SK-N-SH (cell line): ENCODE results near the gene CTCFL. TPM values are rescaled to one million over a fixed set of nuclear protein-coding genes. Genes with fewer than 3 reads are reported as not detected.

Experiments
- CTCF ChIA-PET: fragments of 300-600, 350-600 bp; formaldehyde crosslinking; extraction: SDS; loops from one replicate; lab custom pipeline; 2021; lab: Yijun Ruan, JAX
- POLR2A ChIA-PET: fragments of 350-600 bp; sonication (Branson Sonifier 250); formaldehyde crosslinking; extraction: SDS; loops from one replicate; lab custom pipeline; 2020; ENCODE audit warnings: antibody characterized with exemption, inconsistent platforms; lab: Yijun Ruan, JAX
- DNase-seq: peaks from one replicate; pipeline ENCODE4 v3.0.0; 2012
- H2AFZ ChIP-seq: fragments of 200-600 bp; sonication (generic); 2 replicates; pipeline ENCODE4 v1.8.1; 2016; ENCODE audit warnings: antibody characterized with exemption, mild to moderate bottlenecking, low read depth
- H3F3A ChIP-seq: fragments of 200-600 bp; sonication (generic); replicated peaks from 2 replicates; pipeline ENCODE3; 2016; ENCODE audit warnings: antibody characterized with exemption, mild to moderate bottlenecking; ENCODE audit not compliant: insufficient read depth
- H3K27ac ChIP-seq, 2 experiments: fragments of 200-500 bp in 1 of 2; fragments of 200-600 bp in 1 of 2; sonication (Bioruptor generic) in 1 of 2; sonication (generic), shearing (Covaris generic) in 1 of 2; 2 replicates each; pipeline versions ENCODE4 v1.5.1 to v1.6.1; 2014 to 2016; ENCODE audit warnings: low read depth in 2 of 2, inconsistent platforms in 1 of 2, low read length in 1 of 2, mild to moderate bottlenecking in 1 of 2, mixed read lengths in 1 of 2
- H3K27me3 ChIP-seq: fragments of 200-600 bp; sonication (generic), shearing (Covaris generic); 2 replicates; pipeline ENCODE4 v1.6.1; 2016; ENCODE audit warnings: mixed run types; ENCODE audit not compliant: insufficient read depth
- H3K36me3 ChIP-seq, 2 experiments: fragments of 200-500 bp in 1 of 2; fragments of 200-600 bp in 1 of 2; sonication (Bioruptor generic) in 1 of 2; sonication (generic) in 1 of 2; replicated peaks in 1 of 2; 2 replicates each; pipeline versions ENCODE3 to v1.5.1; 2014 to 2016; ENCODE audit warnings: low read length in 1 of 2, mild to moderate bottlenecking in 1 of 2; ENCODE audit not compliant: insufficient read depth in 2 of 2, control insufficient read depth in 1 of 2
- H3K4me1 ChIP-seq, 2 experiments: fragments of 200-500 bp in 1 of 2; fragments of 200-600 bp in 1 of 2; sonication (Bioruptor generic) in 1 of 2; sonication (generic), shearing (Covaris generic) in 1 of 2; 2 replicates each; pipeline versions ENCODE4 v1.5.1 to v1.6.1; 2014 to 2016; ENCODE audit warnings: low read depth in 1 of 2, low read length in 1 of 2, mixed run types in 1 of 2; ENCODE audit not compliant: insufficient read depth in 2 of 2, control insufficient read depth in 1 of 2
- H3K4me2 ChIP-seq: fragments of 200-600 bp; sonication (generic), shearing (Covaris generic); 2 replicates; pipeline ENCODE4 v1.6.1; 2017; ENCODE audit warnings: mixed run types
- H3K4me3 ChIP-seq, 2 experiments: fragments of 200-500 bp in 1 of 2; fragments of 200-600 bp in 1 of 2; sonication (Bioruptor generic) in 1 of 2; sonication (generic), shearing (Covaris generic) in 1 of 2; 2 replicates each; pipeline versions ENCODE4 v1.5.1 to v1.8.1; 2014 to 2016; ENCODE audit warnings: low read depth in 2 of 2, inconsistent platforms in 1 of 2, low read length in 1 of 2, mild to moderate bottlenecking in 1 of 2, mixed read lengths in 1 of 2, moderate library complexity in 1 of 2
- H3K79me2 ChIP-seq: fragments of 200-600 bp; sonication (generic); 2 replicates; pipeline ENCODE4 v1.8.1; 2017; ENCODE audit warnings: mild to moderate bottlenecking; ENCODE audit not compliant: insufficient read depth
- H3K9ac ChIP-seq: fragments of 200-600 bp; sonication (generic); 2 replicates; pipeline ENCODE4 v1.6.1; 2017; ENCODE audit warnings: mixed run types
- H3K9me2 ChIP-seq: fragments of 200-600 bp; sonication (generic); 2 replicates; pipeline ENCODE4 v1.6.1; 2017; ENCODE audit warnings: mixed run types
- H3K9me3 ChIP-seq: fragments of 200-600 bp; sonication (generic); 2 replicates; pipeline ENCODE4 v1.6.1; 2017; ENCODE audit warnings: mixed run types, mild to moderate bottlenecking, moderate library complexity
- H4K20me1 ChIP-seq: fragments of 200-600 bp; sonication (generic); 2 replicates; pipeline ENCODE4 v1.6.1; 2017; ENCODE audit warnings: mild to moderate bottlenecking, mixed run types; ENCODE audit not compliant: insufficient read depth
- CTCF ChIP-seq: fragments of 200-600 bp; sonication (generic); IDR thresholded peaks from 2 replicates; pipeline ENCODE4 v1.6.1; 2017; ENCODE audit warnings: antibody characterized with exemption, mild to moderate bottlenecking, moderate library complexity
- FOXM1 ChIP-seq: IDR thresholded peaks from 2 replicates; pipeline ENCODE4 v1.4.0; 2012; ENCODE audit warnings: low read depth, mild to moderate bottlenecking
- JUND ChIP-seq: IDR thresholded peaks from 2 replicates; pipeline ENCODE4 v1.4.0; 2012
- MAX ChIP-seq: IDR thresholded peaks from 2 replicates; pipeline ENCODE4 v1.4.0; 2012; ENCODE audit warnings: low read depth
- NRF1 ChIP-seq: IDR thresholded peaks from 2 replicates; pipeline ENCODE4 v1.6.1; 2012; ENCODE audit warnings: low read depth, mild to moderate bottlenecking, low read length
- RCOR1 ChIP-seq: fragments of 150-350 bp; IDR thresholded peaks from 2 replicates; pipeline ENCODE4 v1.6.1; 2017; ENCODE audit warnings: antibody characterized with exemption, low read length
- TAF1 ChIP-seq: IDR thresholded peaks from 2 replicates; pipeline ENCODE4 v1.6.1; 2012; ENCODE audit warnings: low read depth, mild to moderate bottlenecking, low read length, moderate library complexity, borderline replicate concordance
- USF1 ChIP-seq: IDR thresholded peaks from 2 replicates; pipeline ENCODE4 v1.4.0; 2012; ENCODE audit warnings: low read depth, borderline replicate concordance
- WGBS: methylation state at CpG from one replicate; pipeline ENCODE4 v1.1.6; 2017; ENCODE audit warnings: low lambda C conversion rate; 5-methylcytosine and 5-hydroxymethylcytosine counted together
- polyA plus RNA-seq, 3 experiments: library from polyadenylated mRNA; depleted of rRNA; stranded (reverse); fragments of >200 nt; gene quantifications; 2 replicates each; pipeline ENCODE4 v1.2.3, GENCODE V29; 2012

Gene CTCFL
- polyA plus RNA-seq (2012; rRNA removed), result not detected in 2 replicates
- not detected in 2 replicates for polyA plus RNA-seq (2012; cell fraction: cytosol; rRNA removed)
- polyA plus RNA-seq (2012; cell fraction: nucleus; rRNA removed), result not detected in 2 replicates

GRCh38 chr20:57524511-57525176 lies at the start of gene CTCFL:
Gene CTCFL, minus strand, starts transcription at chr20:57525140. Its CDS starts 935 bp downstream, at chr20:57524205.
- Histone ChIP-seq H3K9ac (no peak within 1 kb of the TSS), H3K9me2 (no peaks in the 10 kb centered on the region), H3F3A (no peaks in the 10 kb centered on the region), H3K36me3 (no peaks in the 10 kb centered on the region), H3K9me3 (no peaks in the 10 kb centered on the region), H3K27ac (no peak within 1 kb of the TSS), H3K79me2 (no peaks in the 10 kb centered on the region), H3K27me3 (no peaks in the 10 kb centered on the region), H4K20me1 (no peaks in the 10 kb centered on the region), H2AFZ (no peak within 1 kb of the TSS), H3K4me2 (no peak within 1 kb of the TSS), H3K4me3 (no peak within 1 kb of the TSS), H3K4me1 (peaks cover 0 to 2% of the 10 kb centered on the region in 2 experiments; a peak in 1 of 4 replicates)
- no peak for DNase-seq
- 95% methylated on average over 16 of the region's 43 CpGs for WGBS
- POLR2A ChIA-PET, result no interaction called here
- CTCF ChIA-PET, result no interaction called here
- TF ChIP-seq MAX (no peak), TAF1 (no peak), FOXM1 (no peak), USF1 (no peak), NRF1 (no peak), RCOR1 (no peak)

GRCh38 chr20:57573894-57574293 lies 49.0 kb upstream of the CTCFL start:
- no peak for DNase-seq
- no peak overlapping the region for H2AFZ ChIP-seq
- no peak overlapping the region for H3K9ac ChIP-seq
- no peaks in the 10 kb centered on the region for H3K4me1 ChIP-seq
- H3F3A ChIP-seq, result no peaks in the 10 kb centered on the region
- H3K4me3 ChIP-seq, result no peak overlapping the region; a peak in 1 of 4 replicates
- no peak overlapping the region for H3K4me2 ChIP-seq
- H4K20me1 ChIP-seq, result no peaks in the 10 kb centered on the region
- CTCF ChIA-PET, result interaction anchor here (1.4 to 2.3 kb wide), 5 partner anchors 9 to 79 kb away, joined by 5 to 13 read pairs (median 5); no protein-coding TSS in a partner anchor
- WGBS, result 51% methylated on average over 4 of the region's 5 CpGs
- no peaks in the 10 kb centered on the region for H3K36me3 ChIP-seq
- peaks cover 16% of the 10 kb centered on the region for H3K27me3 ChIP-seq
- no peaks in the 10 kb centered on the region for H3K79me2 ChIP-seq
- no peaks in the 10 kb centered on the region for H3K9me3 ChIP-seq
- no peak overlapping the region for H3K27ac ChIP-seq
- H3K9me2 ChIP-seq, result no peaks in the 10 kb centered on the region
- POLR2A ChIA-PET, result no interaction called here
- TF ChIP-seq CTCF (peak; percentile 24; the same call in 1 of the 2 replicates), JUND (no peak)
- TF ChIP-seq, all 33 proteins: peak for 1
